ENCODE data around the gene BDKRB1. TPM values are rescaled to one million over a fixed set of nuclear protein-coding genes. Genes with fewer than 3 reads are reported as not detected.

BDKRB1 gene
- total RNA-seq, 2 experiments from 2014 or later, result not detected

DNA sequence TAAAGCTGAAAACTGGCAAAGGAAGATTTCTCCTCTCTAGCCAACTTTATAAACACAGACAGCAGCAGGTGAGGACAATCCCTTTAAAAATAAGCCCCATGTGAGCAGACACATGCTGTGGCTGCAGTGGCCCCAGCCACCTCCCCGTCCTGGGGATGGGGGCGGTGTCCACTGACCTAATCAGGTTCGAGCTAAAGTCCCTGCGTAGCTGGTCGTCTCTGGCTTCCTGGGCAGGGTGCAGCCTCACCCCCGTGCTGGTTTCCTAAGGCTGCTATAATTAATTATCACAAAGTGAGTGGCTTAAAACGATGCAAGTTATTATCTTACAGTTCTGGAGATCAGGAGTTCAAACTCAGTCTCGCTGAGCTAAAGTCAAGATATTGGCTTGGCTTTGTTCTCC, 1.0 kb downstream of the BDKRB1 start:
- no peak for ATAC-seq
- TF ChIP-seq, protein P1, sequence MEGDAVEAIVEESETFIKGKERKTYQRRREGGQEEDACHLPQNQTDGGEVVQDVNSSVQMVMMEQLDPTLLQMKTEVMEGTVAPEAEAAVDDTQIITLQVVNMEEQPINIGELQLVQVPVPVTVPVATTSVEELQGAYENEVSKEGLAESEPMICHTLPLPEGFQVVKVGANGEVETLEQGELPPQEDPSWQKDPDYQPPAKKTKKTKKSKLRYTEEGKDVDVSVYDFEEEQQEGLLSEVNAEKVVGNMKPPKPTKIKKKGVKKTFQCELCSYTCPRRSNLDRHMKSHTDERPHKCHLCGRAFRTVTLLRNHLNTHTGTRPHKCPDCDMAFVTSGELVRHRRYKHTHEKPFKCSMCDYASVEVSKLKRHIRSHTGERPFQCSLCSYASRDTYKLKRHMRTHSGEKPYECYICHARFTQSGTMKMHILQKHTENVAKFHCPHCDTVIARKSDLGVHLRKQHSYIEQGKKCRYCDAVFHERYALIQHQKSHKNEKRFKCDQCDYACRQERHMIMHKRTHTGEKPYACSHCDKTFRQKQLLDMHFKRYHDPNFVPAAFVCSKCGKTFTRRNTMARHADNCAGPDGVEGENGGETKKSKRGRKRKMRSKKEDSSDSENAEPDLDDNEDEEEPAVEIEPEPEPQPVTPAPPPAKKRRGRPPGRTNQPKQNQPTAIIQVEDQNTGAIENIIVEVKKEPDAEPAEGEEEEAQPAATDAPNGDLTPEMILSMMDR (IDR thresholded peaks at IDR 0.05), result no peak
- Mint-ChIP-seq H3K4me1 (ENCODE audit: low read depth) (no peaks in the 10 kb centered on the region), H3K27me3 (peaks cover 22% of the 10 kb centered on the region), H3K9me3 (no peaks in the 10 kb centered on the region), H3K4me3 (no peak overlapping the region), H3K36me3 (ENCODE audit: low read depth) (no peaks in the 10 kb centered on the region), H3K27ac (no peak overlapping the region)
- POLR2A ChIA-PET, result no interaction called here
- intact Hi-C loops (cut with micrococcal nuclease), result no loop called here
- CTCF ChIA-PET, result no interaction called here
- no peak for DNase-seq

DNA sequence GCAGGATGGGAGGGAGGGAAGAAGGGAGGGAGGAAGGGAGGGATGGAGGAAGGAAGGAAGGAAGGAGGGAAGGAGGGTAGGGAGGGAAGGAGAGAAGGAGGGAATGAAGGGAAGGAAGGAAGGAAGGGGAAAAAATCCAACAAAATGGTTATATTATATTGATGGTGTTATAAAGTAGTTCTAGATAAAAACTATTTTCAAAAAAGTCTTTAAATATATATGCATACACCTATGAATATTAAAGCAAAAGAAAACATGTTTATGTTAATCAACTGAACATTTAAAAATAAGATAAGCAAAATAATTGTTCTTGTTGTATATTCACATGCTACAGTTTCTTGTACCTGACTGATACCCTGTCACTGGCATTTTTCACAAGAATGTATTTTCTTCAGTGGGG, 1.9 kb downstream of the BDKRB1 start:
- DNase-seq, result no peak
- intact Hi-C loops (cut with micrococcal nuclease), result no loop called here
- no peaks in the 10 kb centered on the region for H3K9me3 Mint-ChIP-seq
- ATAC-seq, result no peak
- H3K4me1 Mint-ChIP-seq (ENCODE audit: low read depth), result no peaks in the 10 kb centered on the region
- H3K27me3 Mint-ChIP-seq, result peaks cover 21% of the 10 kb centered on the region
- H3K4me3 Mint-ChIP-seq, result no peak overlapping the region
- no peaks in the 10 kb centered on the region for H3K36me3 Mint-ChIP-seq (ENCODE audit: low read depth)
- no peak overlapping the region for H3K27ac Mint-ChIP-seq
- TF ChIP-seq, protein P1 (IDR thresholded peaks at IDR 0.05), result no peak
- ChIA-PET POLR2A (no interaction called here), CTCF (no interaction called here)

GRCh38 chr14:96260341-96260821, 4.4 kb downstream of the BDKRB1 start:
- ChIA-PET CTCF (interaction anchor here (1.2 to 4.2 kb wide), 3 partner anchors 14 to 160 kb away, joined by 3 to 23 read pairs (median 6); no protein-coding TSS in a partner anchor), POLR2A (no interaction called here)
- H3K4me3 Mint-ChIP-seq, result no peak overlapping the region
- DNase-seq (no peak), ATAC-seq (no peak)
- intact Hi-C loops (cut with micrococcal nuclease), result no loop called here
- H3K4me1 Mint-ChIP-seq (ENCODE audit: low read depth), result no peaks in the 10 kb centered on the region
- TF ChIP-seq, protein P1 (IDR thresholded peaks at IDR 0.05), result no peak
- H3K9me3 Mint-ChIP-seq, result no peaks in the 10 kb centered on the region
- H3K36me3 Mint-ChIP-seq (ENCODE audit: low read depth), result no peaks in the 10 kb centered on the region
- H3K27ac Mint-ChIP-seq, result no peak overlapping the region
- peaks cover 16% of the 10 kb centered on the region for H3K27me3 Mint-ChIP-seq

DNA sequence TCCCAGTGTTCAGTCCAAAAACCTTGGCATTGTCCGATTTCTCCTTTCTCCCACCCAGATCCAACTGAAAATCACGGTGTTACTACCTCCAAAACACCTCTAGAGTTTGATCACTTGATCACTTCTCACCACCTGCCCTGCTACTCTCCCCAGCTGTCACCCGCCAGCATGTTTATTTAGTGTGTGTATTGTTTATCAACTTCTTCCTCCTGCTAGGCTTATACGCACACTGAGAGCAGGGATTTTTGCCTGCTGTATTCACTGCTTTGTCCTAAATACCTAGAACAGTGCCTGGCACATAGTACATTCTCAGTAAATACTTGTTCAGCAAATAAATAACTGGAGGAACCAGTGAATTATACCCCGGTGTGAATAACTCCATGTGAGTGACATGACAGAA, 5.0 kb downstream of the BDKRB1 start:
- H3K9me3 Mint-ChIP-seq, result no peaks in the 10 kb centered on the region
- POLR2A ChIA-PET, result no interaction called here
- TF ChIP-seq, protein P1 (IDR thresholded peaks at IDR 0.05), result no peak
- no peaks in the 10 kb centered on the region for H3K4me1 Mint-ChIP-seq (ENCODE audit: low read depth)
- ATAC-seq, result no peak
- H3K27ac Mint-ChIP-seq, result no peak overlapping the region
- H3K36me3 Mint-ChIP-seq (ENCODE audit: low read depth), result no peaks in the 10 kb centered on the region
- H3K4me3 Mint-ChIP-seq, result no peak overlapping the region
- intact Hi-C loops (cut with micrococcal nuclease), result no loop called here
- H3K27me3 Mint-ChIP-seq, result peaks cover 16% of the 10 kb centered on the region
- CTCF ChIA-PET, result interaction anchor here (4.2 kb wide), 1 partner anchor 13 kb away, joined by 23 read pairs; no protein-coding TSS in a partner anchor
- DNase-seq, result no peak

- ATAC-seq, result no peak
- ChIA-PET CTCF (interaction anchor here (0.8 to 4.2 kb wide), 2 partner anchors 12 to 162 kb away, joined by 3 to 23 read pairs; no protein-coding TSS in a partner anchor), POLR2A (no interaction called here)
- Mint-ChIP-seq H3K4me1 (ENCODE audit: low read depth) (no peaks in the 10 kb centered on the region), H3K27me3 (peaks cover 16% of the 10 kb centered on the region), H3K9me3 (no peaks in the 10 kb centered on the region), H3K4me3 (no peak overlapping the region), H3K36me3 (ENCODE audit: low read depth) (no peaks in the 10 kb centered on the region), H3K27ac (no peak overlapping the region)
- TF ChIP-seq, protein P1 (IDR thresholded peaks at IDR 0.05), result no peak
- intact Hi-C loops (cut with micrococcal nuclease), result no loop called here
- no peak for DNase-seq
Measured at GRCh38 chr14:96261772-96262655, 6.0 kb downstream of the BDKRB1 start.
